Gastroesophageal sphincter (tissue), 4 donors: ENCODE results near the gene EPHB2. TPM values are rescaled to one million over a fixed set of nuclear protein-coding genes. Genes with fewer than 3 reads are reported as not detected.

ENCODE experiments used
- ATAC-seq: fragments of 150-250 bp; one replicate; pipeline ENCODE4 v1.9.1; 2016; ENCODE audit warnings: mild to moderate bottlenecking, moderate library complexity
- H3K27ac ChIP-seq, 4 donors: fragments of 200-600 bp; sonication (generic) in 3 of 4; 1 replicate in 3 of 4; 2 replicates in 1 of 4; pipeline ENCODE4 v1.5.1; 2016 to 2019
- H3K27me3 ChIP-seq: fragments of 200-600 bp; sonication (generic); one replicate; pipeline ENCODE4 v1.5.1; 2019
- H3K36me3 ChIP-seq, 2 donors: fragments of 200-600 bp; sonication (generic); one replicate each; pipeline ENCODE4 v1.5.1; 2019; ENCODE audit warnings: control low read depth in 1 of 2
- H3K4me1 ChIP-seq, 3 donors: fragments of 200-600 bp; sonication (generic); 1 replicate in 2 of 3; 2 replicates in 1 of 3; pipeline ENCODE4 v1.5.1; 2016 to 2019; ENCODE audit warnings: control low read depth in 2 of 3
- H3K4me3 ChIP-seq, 2 donors: fragments of 200-600 bp; sonication (generic); one replicate each; pipeline ENCODE4 v1.5.1; 2019; ENCODE audit warnings: mild to moderate bottlenecking in 1 of 2, moderate library complexity in 1 of 2
- H3K9me3 ChIP-seq, 3 donors: fragments of 200-600 bp; sonication (generic); one replicate each; pipeline ENCODE4 v1.5.1; 2017 to 2019; ENCODE audit warnings: control low read depth in 2 of 3
- CTCF ChIP-seq, 4 experiments: fragments of 200-600 bp in 2 of 4; fragments of 450-650 bp in 2 of 4; sonication (generic) in 1 of 4; IDR thresholded peaks; one replicate each; pipeline ENCODE4 v1.5.1; 2017 to 2019; ENCODE audit warnings: antibody characterized with exemption in 4 of 4, mild to moderate bottlenecking in 2 of 4, moderate library complexity in 2 of 4
- EP300 ChIP-seq: sonication (generic); formaldehyde crosslinking; IDR thresholded peaks from one replicate; pipeline ENCODE4 v1.6.1; 2017; ENCODE audit warnings: antibody characterized with exemption, mild to moderate bottlenecking
- POLR2A ChIP-seq, 2 donors: fragments of 450-650 bp; IDR thresholded peaks; one replicate each; pipeline ENCODE4 v1.6.1; 2017; ENCODE audit warnings: antibody characterized with exemption in 2 of 2, mild to moderate bottlenecking in 2 of 2, moderate library complexity in 1 of 2
- POLR2AphosphoS5 ChIP-seq: sonication (generic); formaldehyde crosslinking; IDR thresholded peaks from one replicate; pipeline ENCODE4 v1.6.1; 2017; ENCODE audit warnings: antibody characterized with exemption
- whole genome bisulfite sequencing, 2 donors: methylation state at CpG; one replicate each; pipeline ENCODE4 v1.1.5; 2018; ENCODE audit warnings: low coverage in 1 of 2; 5-methylcytosine and 5-hydroxymethylcytosine counted together
- total RNA-seq, 4 donors: library from RNA; depleted of rRNA; stranded (reverse); fragments of >200 nt; gene quantifications; one replicate each; pipeline ENCODE4 v1.1.0, GENCODE V29; 2016

Gene EPHB2
- total RNA-seq, 4 donors from 2014 or later = 2.0 to 5.9 (median 2.6) TPM

- TF ChIP-seq EP300 = no peak
- no peak for TF ChIP-seq POLR2AphosphoS5
- TF ChIP-seq POLR2A (IDR thresholded peaks at IDR 0.05) = no peak
- no peak for TF ChIP-seq CTCF (IDR thresholded peaks at IDR 0.05)
- peaks cover 0 to 9% (median 0%) of the 10 kb centered on the region in 3 donors for H3K4me1 ChIP-seq
- ATAC-seq = no peak
- H3K27ac ChIP-seq = no peak overlapping the region
- peaks cover 26% of the 10 kb centered on the region for H3K27me3 ChIP-seq
- H3K4me3 ChIP-seq = no peak overlapping the region
- peaks cover 0 to 5% (median 0%) of the 10 kb centered on the region in 3 donors for H3K9me3 ChIP-seq
- H3K36me3 ChIP-seq = no peaks in the 10 kb centered on the region
- WGBS, 2 donors = 87 to 91% methylated on average over 5 to 10 of the region's 11 CpGs
Observed at GRCh38 chr1:22872981-22873664, 162.5 kb downstream of the EPHB2 start.

GRCh38 chr1:22874785-22875184, 164.1 kb downstream of the EPHB2 start:
- H3K27ac ChIP-seq = no peak overlapping the region
- TF ChIP-seq POLR2A (IDR thresholded peaks at IDR 0.05) (no peak), EP300 (no peak), POLR2AphosphoS5 (no peak), CTCF (IDR thresholded peaks at IDR 0.05) (no peak)
- H3K27me3 ChIP-seq = peaks cover 29% of the 10 kb centered on the region
- 77 to 91% methylated on average over 7 to 8 of the region's 8 CpGs for WGBS, 2 donors
- H3K4me3 ChIP-seq = no peak overlapping the region
- H3K9me3 ChIP-seq = no peaks in the 10 kb centered on the region
- no peak for ATAC-seq
- peaks cover 0 to 9% (median 0%) of the 10 kb centered on the region in 3 donors for H3K4me1 ChIP-seq
- no peaks in the 10 kb centered on the region for H3K36me3 ChIP-seq

- no peak for TF ChIP-seq POLR2A (IDR thresholded peaks at IDR 0.05)
- no peak for TF ChIP-seq POLR2AphosphoS5
- TF ChIP-seq CTCF (IDR thresholded peaks at IDR 0.05) = no peak
- TF ChIP-seq EP300 = no peak
- Histone ChIP-seq H3K36me3 (no peaks in the 10 kb centered on the region), H3K4me3 (no peak overlapping the region), H3K9me3 (no peaks in the 10 kb centered on the region), H3K27ac (no peak overlapping the region), H3K27me3 (peaks cover 33% of the 10 kb centered on the region), H3K4me1 (peaks cover 0 to 8% (median 0%) of the 10 kb centered on the region in 3 donors)
- ATAC-seq = no peak
- WGBS, 2 donors = 48 to 76% methylated on average over 5 to 6 of the region's 10 CpGs
Observed at GRCh38 chr1:22875241-22875640, 164.6 kb downstream of the EPHB2 start.

GRCh38 chr1:22875841-22876240, 165.2 kb downstream of the EPHB2 start:
- ATAC-seq = no peak
- H3K4me1 ChIP-seq = peaks cover 0 to 3% (median 0%) of the 10 kb centered on the region in 3 donors
- H3K4me3 ChIP-seq = no peak overlapping the region
- no peaks in the 10 kb centered on the region for H3K9me3 ChIP-seq
- H3K27ac ChIP-seq = no peak overlapping the region
- H3K27me3 ChIP-seq = peaks cover 36% of the 10 kb centered on the region
- no peaks in the 10 kb centered on the region for H3K36me3 ChIP-seq
- WGBS, 2 donors = 57 to 76% methylated on average over 1 to 3 of the region's 5 CpGs
- TF ChIP-seq POLR2AphosphoS5 (no peak), CTCF (IDR thresholded peaks at IDR 0.05) (no peak), POLR2A (IDR thresholded peaks at IDR 0.05) (no peak), EP300 (no peak)
